Esophagus mucosa (tissue), 1 donor: ENCODE results near the gene MYH7B. TPM values are rescaled to one million over a fixed set of nuclear protein-coding genes. Genes with fewer than 3 reads are reported as not detected.

Experiments used
- ATAC-seq: fragments of 200-7000 bp; cut with Tn5 transposase; one replicate; pipeline ENCODE4 v1.9.1; 2020
- total RNA-seq: library from RNA; stranded (reverse); gene quantifications from one replicate; pipeline ENCODE4 v1.2.4, GENCODE V29; 2023
- donor health status: DM: yes; HTN: yes; CAD: no.

The MYH7B gene
- total RNA-seq: not detected

DNA sequence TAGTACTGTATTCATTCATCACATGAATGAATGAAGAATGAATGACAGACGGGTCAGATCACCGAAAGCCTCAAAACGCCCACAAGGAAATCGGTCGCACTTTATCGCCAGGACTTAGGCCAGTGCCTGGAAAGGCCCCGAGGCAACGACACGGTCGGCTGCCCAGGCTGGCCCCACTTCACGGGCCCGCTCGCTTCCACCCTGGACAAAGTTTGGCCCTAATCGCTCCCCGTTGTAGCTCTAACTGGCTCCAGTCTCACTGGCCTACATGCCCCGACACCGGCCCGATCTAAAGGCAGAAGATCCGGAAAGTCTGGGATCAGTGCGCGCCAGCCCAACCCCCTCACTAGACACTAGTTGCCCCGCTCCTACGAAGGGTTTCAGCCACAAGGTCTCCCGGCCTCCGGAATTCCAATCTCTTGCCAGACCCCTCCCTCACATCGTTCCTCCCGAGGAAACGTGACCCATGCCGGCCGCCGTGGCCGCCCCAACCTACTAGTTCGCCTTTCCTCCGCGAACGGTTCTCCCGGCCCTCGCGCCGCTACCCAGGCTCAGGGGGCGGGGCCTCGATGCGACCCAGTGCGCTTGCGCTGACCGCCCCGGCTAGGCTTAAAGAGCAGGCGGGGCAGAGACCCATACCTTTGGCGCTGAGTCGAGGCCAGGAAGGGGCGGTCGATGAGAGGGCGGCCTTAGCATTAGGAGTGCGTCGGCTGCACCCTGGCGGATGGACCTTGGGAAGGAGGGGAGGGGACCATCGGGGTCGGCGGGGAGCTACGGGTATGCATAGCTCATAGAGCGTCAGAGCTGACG lies at the start of gene MYH7B, which contains the start of gene GSS:
Gene MYH7B, plus strand, starts transcription at position 638 of the 810 bp plus-strand sequence. CDS start 22,138 bp downstream, outside the sequence.
Gene GSS, minus strand, starts transcription at position 576 of the 810 bp plus-strand sequence. CDS start 3,954 bp downstream, outside the sequence.
- ATAC-seq: peak; percentile 93

DNA sequence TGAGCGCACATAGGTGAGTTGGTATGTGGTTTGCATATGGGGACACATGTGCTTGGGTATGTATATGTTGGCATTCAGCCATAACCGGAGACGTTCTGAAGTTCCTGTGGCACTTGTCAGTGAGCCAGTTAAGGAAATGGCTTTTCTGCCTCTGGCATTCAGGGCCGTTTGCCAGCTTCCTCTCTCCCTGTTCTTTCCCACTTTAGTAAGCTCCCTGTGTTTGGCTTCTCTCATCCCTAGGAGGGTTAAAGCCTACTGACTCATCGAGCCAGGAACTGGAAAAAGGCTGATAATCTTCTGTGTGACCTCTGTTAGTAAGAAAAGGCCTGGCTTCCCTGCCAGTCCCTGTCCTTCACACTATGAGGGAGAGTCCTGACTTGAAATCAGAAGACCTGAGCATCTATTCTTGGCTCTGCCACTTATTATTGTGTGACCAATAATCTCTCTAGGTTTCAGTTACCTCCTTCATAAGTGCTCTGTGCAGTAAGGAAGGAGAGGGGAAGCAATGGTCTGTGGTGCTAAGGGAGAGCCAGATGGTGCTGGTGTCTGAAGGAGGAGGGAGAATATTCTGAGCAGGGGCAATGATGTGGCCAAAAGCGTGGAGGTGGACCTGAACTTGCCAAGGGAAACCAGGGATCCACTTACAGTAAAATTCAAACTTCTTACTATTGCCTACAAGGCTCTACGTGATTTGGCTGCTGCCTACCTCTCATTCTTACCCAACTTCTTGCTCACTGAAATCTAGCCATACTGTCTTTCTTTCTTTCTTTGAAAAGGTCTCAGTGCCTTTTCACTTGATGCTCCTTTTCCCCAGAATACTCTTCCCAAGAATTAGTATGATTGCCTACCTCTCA lies 47.8 kb upstream of the MYH7B start:
- peak; percentile 89 for ATAC-seq

DNA sequence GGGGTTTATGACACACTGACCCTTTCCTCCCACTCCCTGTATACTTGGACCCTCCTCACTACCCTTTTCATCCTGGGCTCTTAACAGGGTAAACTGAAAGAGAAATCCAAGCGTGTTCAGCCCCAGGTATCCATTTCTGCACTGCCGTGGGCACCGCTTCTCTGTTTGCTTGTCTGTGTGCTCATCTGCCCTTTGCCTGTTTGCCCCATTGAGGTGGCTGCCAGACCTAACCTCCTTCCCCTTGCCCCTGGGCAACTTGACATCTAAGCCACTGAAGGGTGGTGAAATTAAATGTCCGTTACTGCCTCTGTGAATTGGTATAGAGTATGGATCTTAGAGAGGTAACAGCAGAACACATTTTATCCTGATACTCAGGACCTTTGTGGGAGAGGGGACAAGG lies 40.5 kb upstream of the MYH7B start:
- ATAC-seq: no peak

DNA sequence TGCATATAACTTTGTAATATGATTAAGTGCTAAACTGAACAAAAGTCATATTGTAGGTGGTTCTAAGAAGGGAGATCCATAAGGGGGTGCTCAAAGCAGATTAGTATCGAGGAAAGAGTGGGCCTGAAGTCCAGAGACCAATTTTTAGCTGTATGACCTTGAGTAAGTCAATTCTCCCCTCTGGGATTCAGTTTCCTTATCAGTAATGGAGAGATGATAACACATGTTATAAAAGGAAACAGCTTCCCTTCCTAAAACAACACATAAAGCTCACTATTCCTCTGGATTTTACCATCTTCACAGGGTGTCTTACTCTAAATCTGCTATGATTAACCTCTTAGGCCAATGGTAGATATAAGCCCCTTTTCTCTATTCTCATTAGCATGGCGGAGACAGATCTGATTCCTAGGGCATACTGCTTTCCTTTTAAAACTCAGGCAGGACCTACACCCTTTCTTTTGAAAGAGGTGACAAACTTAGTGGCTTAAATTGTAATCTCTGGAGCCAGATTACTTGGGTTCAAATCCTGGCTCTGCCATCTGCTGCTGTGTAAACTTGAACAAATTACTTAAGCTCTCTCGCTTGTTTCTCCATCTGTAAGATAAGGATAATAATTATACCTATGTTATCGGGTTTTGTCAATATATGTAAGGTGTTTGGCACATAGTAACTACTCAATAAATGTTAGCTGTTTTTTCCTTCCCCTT lies 39.8 kb upstream of the MYH7B start:
- no peak for ATAC-seq

DNA sequence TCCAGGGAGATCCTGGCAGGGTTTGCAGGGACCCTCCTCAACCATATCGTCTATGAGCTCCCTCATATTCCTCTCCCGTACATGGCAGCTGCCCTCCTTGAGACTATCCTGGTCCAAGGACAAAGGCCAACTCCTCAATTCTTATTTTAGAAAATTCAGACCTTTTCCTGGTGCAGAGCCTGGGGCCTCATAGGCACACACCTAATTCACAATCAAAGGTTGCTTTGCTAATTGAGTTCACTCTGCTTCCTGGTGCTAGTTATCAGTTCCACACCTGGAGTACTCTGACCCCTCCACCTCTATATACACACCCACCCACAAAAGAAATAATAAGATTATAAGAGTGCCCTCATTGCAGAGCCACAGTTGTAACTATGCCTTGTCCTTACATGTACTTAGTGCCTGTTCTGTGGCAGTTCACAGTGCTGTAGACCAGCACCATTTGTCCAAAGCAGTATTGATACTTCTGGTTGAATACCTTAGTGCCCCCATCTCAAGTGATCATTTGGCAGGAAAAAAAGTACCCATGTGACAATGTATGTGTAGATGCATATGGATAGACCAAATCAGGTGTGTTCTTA lies 38.8 kb upstream of the MYH7B start:
- ATAC-seq: no peak

DNA sequence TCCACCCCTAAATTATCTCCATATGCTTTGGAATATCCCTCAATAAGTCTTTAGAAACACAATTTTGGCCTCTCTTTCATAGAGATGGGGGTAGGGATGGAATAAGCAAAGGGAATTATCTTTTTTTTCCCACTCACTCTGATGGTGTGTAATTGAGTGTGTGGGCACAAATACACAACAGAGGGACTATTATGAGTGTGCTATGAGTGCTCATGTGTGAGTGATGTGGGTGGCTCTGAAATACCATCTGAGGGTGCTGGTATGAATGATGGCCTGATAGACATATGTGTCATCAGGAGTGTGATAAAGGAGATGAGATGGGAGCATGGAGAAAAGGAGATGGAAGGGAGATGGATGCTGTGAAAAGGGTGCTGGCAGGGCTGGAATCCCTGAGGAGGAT lies 35.6 kb upstream of the MYH7B start:
- ATAC-seq: no peak

DNA sequence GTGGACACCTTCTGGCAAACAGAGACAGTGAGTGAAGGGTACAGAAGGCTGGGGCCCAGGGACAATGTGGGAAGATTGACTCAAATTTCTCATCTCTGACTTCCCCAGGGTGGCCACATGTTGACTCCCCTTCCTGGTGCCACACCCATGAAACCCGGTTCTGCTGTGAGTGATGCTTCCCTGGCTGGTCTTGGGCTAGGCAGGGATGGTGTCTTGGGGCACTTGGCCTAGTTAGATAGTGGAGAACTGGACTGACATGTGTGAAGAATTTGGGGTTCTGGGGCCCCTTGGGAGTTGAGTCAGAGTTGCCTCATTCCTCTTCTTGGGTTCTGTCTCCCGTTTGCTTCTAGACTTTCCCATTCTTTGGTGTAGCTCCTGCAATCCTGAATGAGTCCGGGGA lies 34.2 kb upstream of the MYH7B start:
- ATAC-seq: peak; percentile 64

DNA sequence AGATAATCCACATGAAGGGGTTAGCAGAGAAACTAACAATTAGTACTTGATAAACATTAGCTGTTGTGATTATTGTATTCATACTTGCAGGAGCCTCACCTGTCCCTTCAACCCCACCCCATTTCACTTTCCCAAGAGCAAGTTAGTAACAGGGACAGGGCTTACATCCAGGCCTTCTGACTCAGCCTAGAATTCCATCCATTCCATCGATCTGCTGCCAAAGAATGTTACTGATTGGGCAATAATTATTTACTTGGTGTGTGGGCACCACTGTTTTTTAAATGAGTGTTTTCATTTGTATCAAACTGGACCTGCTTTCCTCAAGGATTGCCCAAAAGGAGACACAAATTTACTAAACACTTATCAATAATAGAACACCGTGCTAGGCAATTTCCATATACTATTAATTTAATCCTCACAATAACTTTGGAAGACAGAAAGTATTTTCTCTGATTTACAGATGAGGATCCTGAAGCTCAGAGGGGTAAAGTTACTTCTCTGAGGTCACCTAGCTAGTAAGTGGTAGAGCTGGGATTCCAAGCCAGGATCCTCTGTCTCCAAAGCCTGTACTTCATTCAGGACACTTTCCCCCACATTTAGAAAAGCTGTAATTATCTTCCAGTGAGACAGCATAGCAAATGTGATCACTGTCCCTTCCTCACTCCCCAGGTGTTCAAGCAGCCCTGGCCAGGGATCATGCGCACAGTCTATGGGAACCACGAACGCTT lies 32.9 kb upstream of the MYH7B start:
- ATAC-seq: peak; percentile 79

DNA sequence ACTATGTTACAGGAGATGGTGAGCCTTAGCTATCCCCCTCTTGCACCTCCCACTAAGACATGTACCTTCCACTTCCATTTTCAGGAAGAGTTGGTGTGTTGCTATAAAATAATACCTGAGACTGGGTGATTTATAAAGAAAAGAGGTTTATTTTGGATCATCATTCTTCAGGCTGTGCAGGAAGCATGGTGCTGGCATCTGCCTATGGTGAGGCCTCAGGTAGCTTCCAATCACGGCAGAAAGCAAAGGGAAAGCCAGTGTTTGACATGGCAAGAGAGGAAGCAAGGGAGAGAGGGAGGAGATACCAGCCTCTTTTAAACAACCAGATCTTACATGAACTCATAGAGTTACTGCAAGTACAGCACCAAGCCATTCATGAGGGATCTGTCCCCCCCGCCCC lies 32.3 kb upstream of the MYH7B start:
- no peak for ATAC-seq

DNA sequence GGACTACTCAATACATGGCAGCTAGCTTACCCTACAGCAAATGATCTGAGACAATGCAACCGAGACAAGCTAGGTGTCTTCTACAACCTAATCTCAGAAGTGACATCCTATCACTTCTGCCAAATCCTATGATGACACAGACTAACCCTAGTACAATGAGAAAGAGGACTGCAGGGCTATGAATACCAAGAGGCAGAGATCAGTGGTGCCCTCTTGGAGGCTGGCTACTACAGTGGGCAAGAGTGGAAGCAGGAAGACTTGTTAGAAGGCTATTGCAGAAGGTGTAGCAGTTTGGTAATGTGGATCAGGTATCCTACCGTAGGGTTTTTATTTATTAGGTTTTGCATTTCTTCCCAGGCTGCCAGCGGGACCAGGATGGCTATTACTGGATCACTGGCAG lies 30.3 kb upstream of the MYH7B start:
- ATAC-seq: no peak

DNA sequence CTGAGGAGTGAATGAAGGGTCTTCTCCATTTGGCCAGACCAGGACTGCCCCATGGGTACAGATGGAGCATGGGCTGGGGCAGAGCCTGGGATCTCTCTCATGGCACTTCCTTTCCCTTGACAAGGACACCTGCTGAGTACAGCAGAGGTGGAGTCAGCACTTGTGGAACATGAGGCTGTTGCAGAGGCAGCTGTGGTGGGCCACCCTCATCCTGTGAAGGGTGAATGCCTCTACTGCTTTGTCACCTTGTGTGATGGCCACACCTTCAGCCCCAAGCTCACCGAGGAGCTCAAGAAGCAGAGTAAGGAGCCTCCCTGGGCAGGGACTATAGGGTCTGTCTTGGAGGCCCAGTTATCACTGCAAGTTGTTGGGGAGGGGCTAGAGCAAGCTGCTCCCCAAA lies 29.7 kb upstream of the MYH7B start:
- no peak for ATAC-seq

DNA sequence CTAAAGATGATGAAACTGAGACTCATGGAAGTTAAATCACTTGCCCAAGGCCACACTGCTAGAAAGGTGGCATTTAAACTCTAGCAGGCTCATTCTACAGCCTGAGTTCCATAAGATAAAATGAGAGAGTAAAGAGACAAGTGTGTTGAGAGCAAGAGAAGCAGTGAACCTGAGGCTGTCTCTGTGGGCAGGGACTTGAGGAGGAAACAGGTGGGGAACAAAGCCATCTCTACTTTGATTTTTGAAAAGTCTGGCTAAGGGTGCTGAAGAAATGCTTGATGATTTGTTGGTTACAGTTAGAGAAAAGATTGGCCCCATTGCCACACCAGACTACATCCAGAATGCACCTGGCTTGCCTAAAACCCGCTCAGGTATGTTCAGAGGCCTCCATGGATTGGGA lies 29.1 kb upstream of the MYH7B start:
- ATAC-seq: no peak

DNA sequence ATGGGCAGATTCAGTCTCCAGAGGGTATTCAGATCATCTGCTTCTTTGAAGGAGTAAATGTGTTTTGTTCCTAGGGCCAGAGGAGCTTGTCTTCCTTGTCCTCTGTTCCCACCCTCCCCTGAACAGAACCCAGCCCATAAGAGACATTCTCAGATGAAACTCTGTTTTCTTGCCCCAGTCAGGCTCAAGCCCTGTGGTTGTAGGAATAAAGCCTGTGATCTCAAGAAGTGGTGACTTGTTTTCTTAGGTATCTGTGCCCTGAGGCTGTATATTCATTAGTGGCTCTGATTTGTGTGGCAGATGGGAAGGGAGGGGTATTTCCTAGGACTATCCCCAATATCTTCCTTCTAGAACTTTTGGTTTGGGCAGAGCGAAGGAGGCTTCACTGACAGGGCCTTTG lies 27.9 kb upstream of the MYH7B start:
- ATAC-seq: no peak

DNA sequence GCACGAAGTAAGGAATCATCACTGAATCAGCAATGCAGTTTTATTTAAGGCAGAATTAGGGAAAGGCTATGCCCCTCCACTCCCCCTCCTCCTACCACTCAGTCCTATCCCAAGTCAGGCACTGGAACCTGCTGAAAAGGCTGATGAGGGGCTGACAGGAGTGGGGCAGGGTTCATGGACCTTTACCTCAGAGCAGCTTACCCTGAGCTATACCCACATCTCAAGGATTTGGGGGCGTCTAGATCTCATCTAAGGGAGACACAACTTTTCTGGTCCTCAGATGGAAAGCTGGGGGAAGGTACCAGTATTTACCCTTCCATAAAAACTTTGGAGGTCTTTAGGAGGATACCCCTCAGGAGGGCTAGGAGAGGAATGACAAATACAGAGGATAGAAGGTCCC lies 27.3 kb upstream of the MYH7B start:
- no peak for ATAC-seq

DNA sequence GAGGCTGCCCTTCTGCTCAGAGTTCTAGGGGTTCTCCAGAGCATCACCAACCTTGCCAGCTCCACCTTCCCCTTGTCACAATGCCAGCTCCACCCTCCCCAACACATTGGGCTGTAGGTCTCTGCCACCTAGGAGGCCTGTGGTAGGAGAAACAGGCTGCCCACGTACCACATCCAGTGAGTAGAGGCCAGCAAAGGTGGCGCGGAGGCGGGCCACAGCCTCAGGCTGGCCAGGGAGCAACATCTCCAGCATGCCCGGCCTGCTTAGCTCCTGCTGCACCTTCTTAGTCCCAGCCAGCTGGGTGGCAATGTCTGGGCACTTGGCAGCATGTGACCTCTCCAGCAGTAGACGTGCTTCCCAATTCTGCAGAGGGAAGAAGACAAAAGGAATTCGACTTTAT lies 23.9 kb upstream of the MYH7B start:
- ATAC-seq: peak; percentile 12

DNA sequence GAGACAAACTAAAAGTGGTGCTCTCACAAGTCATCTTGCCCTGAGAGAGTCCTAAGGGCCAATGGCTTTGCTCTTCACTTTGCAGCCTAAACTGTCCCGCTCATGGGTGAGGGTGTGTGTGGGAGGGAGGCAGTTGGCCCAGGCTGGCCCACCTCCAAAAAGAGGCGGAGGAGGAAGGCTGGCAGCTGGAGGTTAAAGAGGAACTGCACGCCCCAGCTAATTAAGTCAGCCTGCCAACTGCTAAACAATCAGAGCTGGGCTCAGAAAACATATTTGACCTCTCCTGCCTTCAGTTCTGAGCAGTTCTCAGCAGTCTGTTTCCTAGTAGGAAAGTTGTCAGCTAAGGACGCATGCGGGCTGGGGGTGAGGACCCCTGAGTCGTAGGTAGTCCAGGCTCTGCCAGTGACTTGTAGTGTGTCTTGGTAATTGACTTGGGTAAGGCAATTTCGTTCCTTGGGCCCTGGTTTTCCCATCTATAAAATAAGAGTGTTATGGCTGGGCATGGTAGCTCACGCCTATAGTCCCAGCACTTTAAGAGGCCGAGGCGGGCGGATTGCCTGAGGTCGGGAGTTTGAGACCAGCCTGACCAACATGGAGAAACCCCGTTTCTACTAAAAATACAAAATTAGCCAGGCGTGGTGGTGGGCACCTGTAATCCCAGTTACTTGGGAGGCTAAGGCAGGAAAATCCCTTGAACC lies 17.1 kb upstream of the MYH7B start:
- ATAC-seq: peak; percentile 46

DNA sequence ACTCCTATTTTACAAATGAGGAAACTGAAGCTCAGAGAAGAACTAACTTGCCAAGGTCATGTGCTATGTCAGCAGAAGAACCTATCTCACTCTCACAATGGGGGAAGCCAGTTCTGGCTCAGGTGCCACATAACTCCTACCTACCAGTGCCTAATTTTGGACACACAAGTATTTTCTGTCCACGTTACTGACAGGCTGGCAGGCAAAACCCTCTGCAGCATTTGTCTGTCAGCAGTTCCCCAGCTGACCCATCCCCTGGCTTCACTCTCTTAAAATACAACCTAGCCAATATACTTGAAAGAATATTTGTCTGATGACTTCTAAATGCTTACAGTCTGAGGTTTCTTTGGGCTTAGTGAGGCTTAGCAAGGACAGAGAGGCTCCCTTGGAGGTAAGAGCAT lies 15.6 kb upstream of the MYH7B start:
- no peak for ATAC-seq

DNA sequence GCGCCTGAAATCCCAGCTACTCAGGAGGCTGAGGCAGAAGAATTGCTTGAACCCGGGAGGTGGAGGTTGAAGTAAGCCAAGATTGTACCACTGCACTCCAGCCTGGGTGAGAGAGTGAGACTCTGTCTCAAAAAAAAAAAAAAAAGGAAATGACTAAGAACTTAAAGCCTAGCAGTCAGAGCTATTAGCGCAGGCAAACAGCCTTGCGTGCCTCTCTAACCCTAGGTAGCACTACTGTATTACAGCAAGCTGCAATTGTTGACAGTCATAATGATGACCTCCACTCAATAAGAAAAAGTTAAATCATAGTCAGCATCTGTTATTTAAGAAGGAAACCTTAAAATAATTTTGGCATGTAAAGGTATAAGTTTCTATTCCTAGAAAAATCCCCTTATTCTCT lies 14.4 kb upstream of the MYH7B start:
- ATAC-seq: no peak

DNA sequence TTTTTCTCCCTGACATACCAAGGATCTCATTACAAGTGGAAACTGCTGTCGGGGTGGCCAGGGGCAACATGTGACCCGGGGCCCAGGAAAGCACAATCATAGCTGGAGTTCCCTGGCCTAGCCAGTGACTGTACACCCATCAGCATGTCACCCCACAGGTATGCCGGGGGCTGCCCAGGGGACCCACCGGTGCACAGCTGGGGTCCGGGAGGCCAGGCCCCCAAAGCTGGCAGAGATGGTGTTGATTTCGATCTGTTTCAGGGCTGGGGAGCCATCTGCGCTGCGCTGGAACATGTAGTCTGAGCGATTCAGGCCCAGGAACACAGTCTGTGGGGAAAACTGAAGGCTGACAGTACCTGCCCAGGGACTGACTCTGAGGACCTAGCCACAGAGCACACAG lies 13.4 kb upstream of the MYH7B start:
- no peak for ATAC-seq

DNA sequence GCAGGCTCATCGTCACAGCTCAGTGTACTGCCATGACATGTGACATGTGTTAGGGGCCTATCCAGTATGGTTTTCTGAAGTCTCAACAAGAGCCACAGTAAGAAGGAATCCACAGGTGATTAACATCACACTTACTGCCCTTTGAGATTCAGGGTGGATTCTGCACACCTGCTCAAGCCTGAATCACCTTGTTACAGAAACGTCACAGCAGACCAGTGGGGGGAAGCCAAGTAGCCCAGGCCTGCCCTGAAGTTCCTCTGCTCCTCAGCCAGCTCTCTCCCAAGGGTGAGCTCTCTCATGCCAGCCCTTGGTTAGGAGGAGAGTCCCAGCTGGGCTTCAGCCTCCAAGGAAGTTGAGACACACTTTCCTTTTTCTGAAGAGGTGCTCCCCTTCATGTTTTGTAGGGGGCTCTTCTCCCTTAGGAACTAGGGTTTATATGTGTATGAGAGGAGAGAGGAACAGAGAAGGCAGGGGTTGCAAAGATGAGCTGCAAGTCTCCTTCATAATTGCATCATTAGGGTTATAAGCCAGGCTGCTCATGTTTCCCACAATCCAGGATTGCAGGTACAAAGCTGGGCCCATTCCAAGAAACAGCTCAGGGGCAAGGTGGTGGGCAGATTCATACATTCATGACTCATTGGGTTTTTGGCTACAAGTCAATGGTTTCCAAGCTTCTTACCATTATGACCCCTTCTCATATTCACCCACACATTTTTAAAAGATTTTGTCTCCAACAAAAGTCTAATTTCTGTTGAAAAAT lies 11.7 kb upstream of the MYH7B start:
- peak; percentile 40 for ATAC-seq
